Embryonic facial prominence (tissue), 1 donor: ENCODE measurements around the gene TLX3.

Source experiments
- DNase-seq: peaks from one replicate; pipeline ENCODE4 v3.0.0-alpha.2; 2016; ENCODE audit errors: extremely low spot score

TLX3 gene

DNA sequence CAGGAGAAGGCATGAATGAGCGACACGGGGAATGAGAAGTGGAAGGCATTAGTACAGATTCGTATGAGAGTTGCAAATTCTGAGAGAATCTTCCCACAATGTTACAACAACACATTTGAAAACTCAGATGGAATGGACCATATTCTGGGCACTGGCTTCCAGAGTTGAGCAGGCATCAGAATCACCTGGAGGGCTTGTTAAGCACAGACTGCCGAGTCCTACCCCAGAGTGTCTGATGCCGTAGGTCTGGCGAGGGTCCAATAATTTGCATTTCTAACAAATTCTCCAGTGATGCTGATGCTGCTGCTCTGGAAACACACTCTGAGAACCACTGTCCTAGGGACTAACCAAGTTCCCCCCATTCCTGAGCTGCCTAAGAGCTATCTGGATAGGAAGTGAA is 2.9 kb upstream of the TLX3 start:
- DNase-seq = no peak

- no peak for DNase-seq
These were observed 2.1 kb upstream of the TLX3 start for GRCh38 chr5:171306781-171307591.

DNA sequence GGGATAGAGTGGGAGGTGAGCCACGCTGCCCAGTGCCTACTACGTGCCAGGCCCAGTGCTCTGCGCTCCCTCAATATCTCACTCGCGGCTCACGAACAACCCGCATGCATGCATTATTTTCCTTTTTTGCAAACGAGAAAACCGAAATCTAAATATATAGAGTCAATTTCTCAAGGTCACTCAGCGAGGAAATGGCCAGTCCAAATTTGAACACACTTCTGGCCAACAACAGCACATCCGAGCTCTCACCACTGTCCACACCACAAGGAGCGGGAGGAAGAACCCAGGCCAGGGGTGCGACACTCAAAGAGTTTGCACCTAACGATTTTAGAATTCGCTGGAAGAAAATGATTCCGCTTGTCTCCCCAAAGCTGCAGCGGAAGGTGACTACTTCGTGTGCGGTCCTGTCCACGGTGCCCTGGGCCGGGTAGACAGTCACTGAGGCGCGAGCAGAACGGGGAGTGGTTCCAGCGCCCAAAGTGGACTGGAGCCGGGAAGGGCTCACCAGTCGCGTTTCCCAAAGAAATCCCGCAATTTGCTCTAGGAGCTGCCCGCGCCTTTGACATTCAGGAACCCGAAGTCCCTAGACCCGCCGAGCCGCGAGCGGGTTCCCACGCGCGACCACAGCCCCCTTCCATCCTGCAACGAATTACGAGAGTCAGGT is 1.1 kb upstream of the TLX3 start:
- DNase-seq = no peak

- DNase-seq = no peak
These were observed 496 bp downstream of the TLX3 start for GRCh38 chr5:171309276-171310211.

DNA sequence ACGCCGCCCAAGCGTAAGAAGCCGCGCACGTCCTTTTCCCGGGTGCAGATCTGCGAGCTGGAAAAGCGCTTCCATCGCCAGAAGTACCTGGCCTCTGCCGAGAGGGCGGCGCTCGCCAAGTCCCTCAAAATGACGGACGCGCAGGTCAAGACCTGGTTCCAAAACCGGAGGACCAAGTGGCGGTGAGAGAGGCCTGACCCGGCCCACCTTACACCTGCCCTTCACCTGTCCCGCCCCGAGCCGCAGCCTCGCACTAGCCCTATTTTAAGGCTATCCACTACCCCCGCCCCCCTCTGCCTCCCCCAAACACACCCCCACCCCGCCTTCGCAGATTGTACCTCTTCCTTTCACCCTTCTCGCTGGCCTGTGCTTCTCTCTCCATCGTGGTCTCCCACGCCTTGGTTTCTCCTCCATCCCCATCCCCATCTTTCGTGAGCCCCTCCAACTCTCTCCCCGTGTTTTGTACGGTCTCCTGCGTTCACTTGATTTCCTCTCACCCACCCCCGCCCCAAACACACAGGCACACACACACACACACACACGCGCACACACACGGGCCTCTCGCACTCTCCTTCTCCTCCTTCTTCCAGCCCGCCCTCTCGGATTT is 1.3 kb downstream of the TLX3 start:
- DNase-seq = no peak

DNA sequence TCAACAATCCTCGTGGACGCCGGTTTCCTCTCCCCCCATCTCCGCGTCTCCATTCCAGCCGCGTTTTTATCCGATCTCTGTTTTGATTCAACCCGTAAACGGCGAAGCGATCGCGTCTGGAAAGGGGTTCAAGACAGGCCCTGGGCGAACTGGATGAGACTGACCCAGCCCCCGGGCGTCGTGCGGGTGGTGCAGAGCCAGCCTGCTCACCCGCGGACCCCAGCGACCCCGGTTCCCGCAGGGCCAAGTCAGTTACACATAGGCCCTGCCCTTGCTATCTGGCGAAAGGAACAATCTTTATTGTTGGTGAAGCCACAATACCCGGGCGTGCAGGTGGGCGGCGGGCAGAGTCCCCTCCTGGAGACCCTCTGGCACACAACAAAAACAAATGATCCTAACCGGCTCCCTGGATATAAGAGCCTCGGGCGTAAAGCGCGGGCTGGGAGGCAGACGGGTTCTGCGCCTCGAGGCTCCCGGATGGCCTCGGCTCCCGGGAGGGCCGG is 1.8 kb downstream of the TLX3 start:
- no peak for DNase-seq

DNA sequence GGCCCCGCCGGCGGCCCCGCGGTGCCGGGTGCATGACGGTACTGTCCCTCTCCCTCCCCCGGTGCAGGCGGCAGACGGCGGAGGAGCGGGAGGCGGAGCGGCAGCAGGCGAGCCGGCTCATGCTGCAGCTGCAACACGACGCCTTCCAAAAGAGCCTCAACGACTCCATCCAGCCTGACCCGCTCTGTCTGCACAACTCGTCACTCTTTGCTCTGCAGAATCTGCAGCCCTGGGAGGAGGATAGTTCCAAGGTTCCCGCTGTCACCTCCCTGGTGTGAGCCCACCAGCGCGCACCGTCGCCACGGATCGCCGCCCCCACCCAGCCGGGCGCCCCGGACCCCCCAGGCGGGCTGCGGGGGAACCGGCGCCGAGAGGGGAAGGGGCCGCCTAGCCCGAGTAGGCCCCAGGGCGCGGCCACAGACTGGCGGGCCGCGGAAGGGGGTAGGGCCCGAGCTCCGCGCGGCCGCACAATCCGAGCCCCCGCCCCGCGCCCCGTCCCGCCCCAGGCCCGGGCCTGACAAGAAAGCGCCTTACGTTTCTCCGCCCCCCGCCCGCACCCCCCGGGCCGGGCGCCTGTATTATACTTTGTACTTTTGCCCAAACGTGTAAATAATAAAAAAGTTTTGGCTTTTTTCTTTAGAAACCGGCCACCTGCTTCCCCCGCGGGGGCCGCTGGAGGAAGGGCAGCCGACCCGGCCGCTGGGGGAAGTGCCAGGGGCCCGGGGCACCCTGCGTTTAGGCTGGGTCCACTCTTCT is 2.5 kb downstream of the TLX3 start:
- DNase-seq = no peak

GRCh38 chr5:171312129-171312974 is 3.3 kb downstream of the TLX3 start:
- no peak for DNase-seq

DNA sequence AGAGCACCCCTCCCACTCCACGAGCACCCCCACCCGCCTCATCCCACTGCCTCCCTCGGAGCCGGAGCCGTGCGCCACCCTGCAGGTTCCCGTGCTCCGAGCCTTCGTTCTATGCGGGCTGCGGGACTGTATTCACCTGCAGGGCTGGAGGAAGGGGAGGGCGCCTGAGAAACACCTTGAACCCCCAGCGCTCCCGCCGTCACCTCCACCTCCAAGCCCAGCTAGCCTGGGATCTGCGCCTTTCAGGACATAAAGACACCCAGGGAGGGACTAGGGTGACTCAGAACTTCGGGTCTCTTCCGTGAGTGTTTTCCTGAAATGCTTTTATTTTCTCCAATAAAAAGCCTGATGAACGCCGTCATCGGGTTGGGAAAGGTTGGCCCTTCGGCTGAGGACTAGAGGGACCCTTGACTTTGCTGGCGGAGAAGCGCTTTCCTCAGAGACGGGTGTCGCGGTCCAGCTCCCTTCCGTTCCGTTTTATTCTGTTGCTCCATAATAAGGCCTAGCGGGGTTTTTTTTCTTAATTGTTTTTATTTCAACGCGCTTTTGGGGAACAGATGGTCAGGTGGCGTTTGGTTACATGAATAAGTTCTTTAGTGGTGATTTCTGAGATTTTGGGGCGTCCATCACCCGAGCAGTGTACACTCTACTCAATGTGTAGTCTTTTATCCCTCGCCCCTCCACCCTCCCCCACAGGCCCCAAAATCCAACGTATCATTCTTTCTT is 4.6 kb downstream of the TLX3 start:
- DNase-seq = no peak

DNA sequence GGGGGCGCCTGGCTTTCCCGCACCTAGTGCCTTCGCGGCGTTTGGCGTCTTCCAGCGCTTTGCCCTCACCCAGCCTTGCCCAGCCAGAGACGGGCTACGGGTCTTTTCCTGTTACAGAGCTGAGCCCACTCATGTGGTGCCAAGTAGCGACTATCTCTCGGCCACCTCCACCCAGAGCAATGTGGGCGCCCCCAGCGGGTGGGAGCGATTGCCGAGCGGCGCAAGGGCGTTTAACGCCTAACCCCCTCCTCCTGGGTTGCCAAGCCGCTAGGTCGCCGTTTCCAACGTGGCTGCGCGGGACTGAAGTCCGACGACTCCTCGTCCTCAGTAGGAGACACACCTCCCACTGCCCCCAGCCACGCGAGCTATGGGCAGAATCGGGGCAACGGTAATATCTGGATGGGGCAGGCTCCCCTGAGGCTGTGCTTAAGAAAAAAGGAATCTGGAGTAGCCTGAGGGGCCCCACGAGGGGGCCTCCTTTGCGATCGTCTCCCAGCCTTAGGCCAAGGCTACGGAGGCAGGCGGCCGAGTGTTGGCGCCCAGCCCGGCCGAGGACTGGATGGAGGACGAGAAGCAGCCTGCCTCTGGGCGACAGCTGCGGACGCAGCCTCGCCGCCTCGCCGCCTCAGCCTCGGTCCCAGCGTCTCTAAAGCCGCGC is 5.8 kb downstream of the TLX3 start:
- no peak for DNase-seq

DNA sequence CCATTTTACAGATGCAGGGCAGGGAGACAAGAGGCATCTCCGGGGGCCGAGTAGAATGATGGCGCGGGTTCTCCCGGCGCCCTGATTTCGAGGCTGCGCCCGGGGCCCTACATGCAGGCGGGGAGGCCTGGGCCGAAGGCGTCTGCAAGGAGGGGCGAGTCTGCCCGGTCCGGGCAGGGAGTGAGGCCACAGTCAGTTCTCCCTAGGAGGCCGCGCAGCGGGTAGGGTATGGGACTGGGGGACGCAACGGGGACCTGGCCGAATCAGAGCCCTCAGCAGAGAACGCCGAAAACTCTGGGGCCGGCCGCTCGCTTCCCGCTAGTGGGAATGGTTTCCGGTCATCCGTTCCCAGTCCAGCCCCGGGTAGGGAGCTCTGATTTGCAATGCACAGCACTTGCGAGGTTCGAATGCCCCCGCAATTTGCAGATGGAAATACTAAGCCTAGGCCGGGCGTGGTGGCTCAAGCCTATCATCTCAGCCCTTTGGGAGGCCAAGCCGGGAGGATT is 6.4 kb downstream of the TLX3 start:
- no peak for DNase-seq

GRCh38 chr5:171315925-171316257 is 6.8 kb downstream of the TLX3 start:
- no peak for DNase-seq

GRCh38 chr5:171316258-171317121 is 7.4 kb downstream of the TLX3 start:
- DNase-seq = no peak

GRCh38 chr5:171317230-171317629 is 8.2 kb downstream of the TLX3 start:
- DNase-seq = no peak

DNA sequence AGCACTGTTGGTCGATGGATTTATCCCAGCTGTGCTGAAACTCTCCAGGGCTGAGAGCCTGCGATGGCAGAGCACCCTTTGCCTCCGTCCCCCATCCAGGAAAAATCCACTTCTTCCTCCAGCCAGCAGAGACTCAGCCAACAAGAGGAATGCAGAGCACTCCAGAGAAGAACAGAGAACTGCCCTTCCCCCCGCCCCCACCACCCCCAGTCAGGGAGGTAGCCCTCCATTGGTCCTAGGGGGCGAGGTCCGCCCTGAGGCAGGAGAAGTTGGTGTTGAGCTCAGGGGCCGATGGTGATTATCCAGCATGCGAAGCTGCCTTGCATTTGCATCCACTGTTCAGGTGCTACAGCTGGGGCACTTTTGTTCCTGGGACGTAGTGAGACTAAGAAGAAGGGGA is 9.0 kb downstream of the TLX3 start:
- no peak for DNase-seq

- no peak for DNase-seq
These were observed 12.4 kb downstream of the TLX3 start for GRCh38 chr5:171321447-171321846.

DNA sequence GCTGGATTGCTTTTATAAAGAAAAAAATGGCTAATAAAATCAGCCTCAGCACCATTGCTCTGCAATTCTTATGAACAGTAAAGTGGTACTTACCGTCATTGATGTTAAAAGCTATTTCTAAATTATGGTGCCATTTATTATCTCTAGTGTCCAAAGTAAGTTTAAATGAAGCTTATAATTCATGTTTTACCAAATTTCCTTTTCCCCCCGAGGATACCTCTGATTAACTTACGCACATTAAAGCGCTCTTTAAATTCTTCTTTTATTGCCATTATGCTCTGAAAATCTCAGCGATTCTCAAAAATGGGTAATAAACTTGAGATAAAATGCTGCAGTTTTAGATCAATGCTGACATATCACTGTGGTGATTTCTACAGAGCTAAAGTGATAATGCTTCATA is 13.5 kb downstream of the TLX3 start:
- DNase-seq = no peak

GRCh38 chr5:171323007-171323406 is 14.0 kb downstream of the TLX3 start:
- no peak for DNase-seq
